GM21360 (cell line): ENCODE measurements around the gene GNB2.

ENCODE experiments used
- ATAC-seq: cut with Tn5 transposase; IDR thresholded peaks from one replicate; pipeline ENCODE4 v1.9.1; 2021; ENCODE audit warnings: mild to moderate bottlenecking, moderate library complexity; ENCODE audit not compliant: unreplicated experiment

The GNB2 gene

DNA sequence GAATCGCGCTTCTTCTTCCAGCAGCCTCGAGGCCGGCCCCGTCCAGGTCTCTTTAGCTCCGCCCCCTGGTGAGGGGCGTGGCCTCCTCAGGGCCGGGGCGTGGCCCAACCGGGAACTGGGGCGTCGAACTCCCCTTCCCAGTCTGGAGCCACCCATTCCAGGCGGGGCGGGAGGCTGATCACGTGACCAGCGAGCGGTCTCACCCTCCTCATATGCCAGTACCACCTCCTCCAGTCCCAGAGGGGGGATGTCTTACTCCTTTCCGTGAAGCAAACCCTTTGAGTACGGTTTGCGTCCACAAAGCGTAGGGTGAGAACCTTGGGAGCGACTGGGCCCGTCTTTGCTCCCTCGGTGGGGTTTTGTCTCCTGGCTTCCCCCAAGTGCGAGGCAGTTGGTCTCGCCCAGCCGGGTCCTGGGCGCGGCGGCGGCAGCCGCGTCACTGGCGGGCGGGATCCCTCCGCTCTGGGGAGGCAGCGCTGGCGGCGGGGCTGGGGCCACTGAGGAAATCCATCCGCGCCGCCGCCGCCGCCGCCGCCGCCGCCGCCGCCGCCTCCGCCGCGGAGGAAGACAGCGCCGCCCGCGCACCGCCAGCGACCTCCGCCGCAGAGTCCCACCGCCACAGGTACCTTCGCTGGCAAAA lies at the start of gene GNB2:
TSS of gene GNB2 (plus strand) at position 439 of the 640 bp plus-strand sequence. CDS start 2,526 bp downstream, outside the sequence.
- ATAC-seq, result peak; percentile 55

DNA sequence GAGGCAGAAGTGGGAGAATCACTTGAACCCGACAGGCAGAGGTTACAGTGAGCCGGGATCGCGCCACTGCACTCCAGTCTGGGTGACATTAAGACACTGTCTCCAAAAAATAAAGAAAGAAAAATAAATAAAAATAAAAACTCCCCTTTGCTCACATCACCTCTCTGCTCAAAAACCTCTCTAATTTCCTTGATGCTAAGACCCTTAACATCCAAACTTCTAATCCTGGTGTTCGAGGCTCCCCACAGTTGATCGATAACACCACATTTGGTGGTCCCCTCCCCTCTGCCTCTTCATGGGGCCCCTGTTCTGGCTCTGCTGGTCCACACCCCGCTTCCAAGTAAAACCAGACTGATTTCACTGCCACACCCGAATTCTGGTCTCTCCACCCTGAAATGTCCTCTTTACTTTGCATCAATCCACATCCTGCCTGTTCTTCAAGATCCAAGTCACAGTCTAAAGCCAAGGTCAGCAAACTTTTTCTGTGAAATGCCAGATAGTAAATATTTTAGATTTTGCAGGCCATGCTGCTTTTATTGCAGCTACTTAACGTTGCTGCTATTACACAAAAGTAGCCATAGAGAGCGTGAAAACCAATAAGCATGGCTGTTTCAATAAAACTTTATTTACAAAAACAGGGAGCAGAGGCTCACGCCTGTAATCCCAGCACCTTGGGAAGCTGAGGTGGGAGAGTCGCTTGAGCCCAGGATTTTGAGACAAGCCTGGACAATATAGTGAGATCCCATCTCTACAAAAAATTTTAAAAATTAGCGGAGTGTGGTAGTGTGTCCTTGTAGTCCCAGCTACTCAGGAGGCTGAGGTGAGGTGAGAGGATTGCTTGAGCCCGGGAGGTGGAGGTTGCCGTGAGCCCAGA lies 49.4 kb upstream of the GNB2 start:
- no peak for ATAC-seq

- ATAC-seq, result no peak
Measured at GRCh38 chr7:100626055-100626454, 47.5 kb upstream of the GNB2 start.

- peak; percentile 81 for ATAC-seq
Measured at GRCh38 chr7:100626530-100627237, 46.9 kb upstream of the GNB2 start.

DNA sequence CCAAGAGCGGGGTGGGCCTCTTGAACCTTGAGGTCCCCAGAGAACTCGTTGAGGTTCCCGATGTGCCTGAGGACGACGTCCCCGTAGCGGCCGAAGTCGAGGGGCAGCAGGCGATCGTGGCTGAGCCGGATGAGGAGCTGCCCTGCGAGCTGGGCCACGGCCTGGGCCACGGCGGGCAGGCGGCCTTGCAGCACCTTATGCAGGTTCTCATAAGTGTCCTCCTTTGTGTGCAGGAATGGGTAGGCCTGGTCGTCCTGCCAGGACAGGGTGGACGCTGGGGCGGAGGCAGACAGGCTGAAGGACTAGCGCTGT lies 46.3 kb upstream of the GNB2 start:
- no peak for ATAC-seq

DNA sequence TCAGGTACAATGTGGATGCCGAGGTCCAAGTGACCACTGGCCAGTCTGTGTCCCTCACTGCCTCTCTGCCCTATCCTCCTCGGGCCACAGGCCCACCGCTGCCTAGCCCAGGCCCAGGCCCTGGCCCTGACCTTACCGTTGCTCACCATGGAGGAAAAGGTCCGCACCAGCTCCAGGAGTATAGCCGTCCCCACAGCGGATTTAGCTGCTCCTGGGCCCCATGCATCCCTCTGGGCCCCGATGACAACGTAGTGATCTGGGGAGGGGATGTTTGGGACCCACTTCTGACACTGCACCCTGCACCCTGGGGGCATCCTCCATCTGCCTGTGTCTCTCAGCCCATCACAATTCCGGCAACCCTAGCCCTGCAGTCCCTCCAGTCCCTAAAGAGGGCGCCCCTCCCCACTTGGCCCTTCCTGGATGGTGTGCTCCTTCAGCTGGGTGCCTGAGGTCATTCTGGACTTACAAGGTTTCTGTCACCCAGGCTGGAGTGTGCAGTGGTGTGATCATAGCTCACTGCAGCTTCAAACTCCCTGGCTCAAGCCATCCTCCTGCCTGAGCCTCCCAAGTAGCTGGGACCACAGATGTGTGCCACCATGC lies 44.3 kb upstream of the GNB2 start:
- ATAC-seq, result no peak

DNA sequence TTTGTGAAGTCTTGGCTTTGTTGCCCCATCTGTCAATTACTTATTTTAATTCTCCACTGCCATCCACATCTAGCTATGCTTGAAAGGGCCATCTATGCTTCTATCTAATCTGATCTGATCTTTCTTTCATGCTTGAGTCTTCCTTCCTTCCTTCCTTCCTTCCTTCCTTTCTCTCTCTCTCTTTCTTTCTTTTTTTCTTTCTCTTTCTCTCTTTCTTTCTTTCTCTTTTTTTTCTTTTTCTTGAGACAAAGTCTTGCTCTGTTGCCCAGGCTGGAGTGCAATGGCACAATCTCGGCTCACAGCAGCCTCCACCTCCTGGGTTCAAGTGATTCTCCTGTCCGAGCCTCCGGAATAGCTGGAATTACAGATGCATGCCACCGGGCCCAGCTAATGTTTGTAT lies 43.5 kb upstream of the GNB2 start:
- ATAC-seq, result no peak

- ATAC-seq, result no peak
Measured at GRCh38 chr7:100632951-100633717, 40.4 kb upstream of the GNB2 start.

DNA sequence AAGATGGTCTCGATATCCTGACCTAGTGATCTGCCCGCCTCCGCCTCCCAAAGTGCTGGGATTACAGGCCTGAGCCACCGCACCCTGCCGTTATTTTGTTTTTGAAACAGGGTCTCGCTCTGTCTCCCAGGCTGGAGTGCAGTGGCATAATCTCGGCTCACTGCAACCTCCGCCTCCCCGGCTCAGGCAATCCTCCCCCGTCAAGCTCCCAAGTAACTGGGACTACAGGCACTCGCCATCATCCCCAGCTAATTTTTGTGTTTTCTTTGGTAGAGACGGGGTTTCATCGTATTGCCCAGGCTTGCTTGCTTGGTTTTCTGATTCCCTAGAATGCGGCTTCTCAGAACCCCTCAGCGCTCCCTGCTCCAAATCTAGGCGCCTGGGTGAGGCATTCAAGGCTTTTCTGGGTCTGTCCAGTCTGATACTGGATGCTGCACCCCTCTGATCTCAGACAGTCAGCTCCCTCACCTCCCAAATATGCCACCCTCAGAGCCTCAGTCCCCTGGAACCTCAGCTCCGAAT lies 33.5 kb upstream of the GNB2 start:
- no peak for ATAC-seq

GRCh38 chr7:100640517-100641440 lies 32.8 kb upstream of the GNB2 start:
- ATAC-seq, result no peak

- no peak for ATAC-seq
Measured at GRCh38 chr7:100641463-100641859, 32.1 kb upstream of the GNB2 start, which contains the start of gene TFR2. Gene TFR2 (minus strand): TSS chr7:100641552. CDS start chr7:100641509, 43 bp downstream.

- no peak for ATAC-seq
Measured at GRCh38 chr7:100641860-100642533, 31.5 kb upstream of the GNB2 start.

GRCh38 chr7:100642534-100642907 lies 31.0 kb upstream of the GNB2 start:
- ATAC-seq, result no peak

DNA sequence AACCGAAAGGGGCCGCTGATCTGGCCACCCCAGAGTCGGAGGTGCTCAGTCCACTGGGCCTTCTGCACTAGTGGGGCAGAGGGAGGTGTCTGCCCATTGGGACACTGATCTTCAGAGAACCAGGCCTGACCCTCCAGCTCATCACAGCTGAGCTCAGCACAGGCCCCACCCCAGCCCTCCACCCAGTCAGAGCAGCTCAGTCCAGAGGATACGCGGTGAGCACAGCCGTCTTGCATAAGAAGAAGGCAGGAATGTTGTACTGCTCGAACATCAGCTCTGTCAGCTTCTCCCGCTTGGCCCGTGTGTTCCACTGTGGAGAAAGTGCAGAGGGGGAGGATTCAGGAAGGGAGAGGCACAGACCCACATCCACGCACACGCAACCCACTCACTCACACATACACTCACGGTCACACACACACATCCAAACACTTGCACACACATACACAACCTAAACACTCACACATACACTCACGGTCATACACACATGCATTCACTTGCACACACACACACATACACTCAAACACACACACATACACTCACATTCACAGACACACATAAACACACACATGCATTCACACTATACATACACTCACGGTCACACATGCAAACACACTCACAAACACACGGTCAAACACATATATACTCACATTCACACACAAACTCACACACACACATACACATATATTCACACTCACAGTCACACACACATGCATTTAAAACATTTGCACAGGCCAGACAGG lies 23.5 kb upstream of the GNB2 start:
- no peak for ATAC-seq

- no peak for ATAC-seq
Measured at GRCh38 chr7:100654908-100655831, 18.4 kb upstream of the GNB2 start.

GRCh38 chr7:100655908-100656674 lies 17.4 kb upstream of the GNB2 start, which contains the start of gene ACTL6B:
Gene ACTL6B (minus strand): TSS chr7:100656448. CDS start chr7:100656354, 94 bp downstream.
- no peak for ATAC-seq
